ENCODE data around the gene CNTN1. TPM values are rescaled to one million over a fixed set of nuclear protein-coding genes. Genes with fewer than 3 reads are reported as not detected.

The CNTN1 gene
- polyA plus RNA-seq, 1 of the 3 experiments (the other 2 are of a cell fraction): 0.13 TPM

DNA sequence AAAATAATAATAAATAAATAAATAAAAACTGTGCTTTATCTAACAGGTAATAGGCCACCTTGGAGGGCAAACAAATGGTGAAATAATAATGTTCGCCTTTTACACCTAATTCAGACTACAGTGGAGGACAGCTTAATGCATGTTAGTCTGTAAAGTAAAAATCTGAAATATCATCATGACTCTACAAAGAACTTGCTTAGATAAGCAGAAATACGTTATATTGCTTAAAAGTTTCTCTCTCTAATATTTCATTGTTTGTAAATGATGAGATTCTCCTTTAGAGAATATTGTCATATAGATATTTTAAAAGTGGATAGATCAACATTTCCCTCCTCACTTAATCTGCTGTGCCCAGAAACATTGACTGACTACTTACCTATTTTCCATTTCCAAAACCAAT is 397.2 kb downstream of the CNTN1 start:
- Histone ChIP-seq H3K79me2 (ENCODE audit: insufficient read depth) (no peaks in the 10 kb centered on the region), H3K36me3 (replicated peaks in 1 of 2; ENCODE audit: control insufficient read depth in 1 of 2, insufficient read depth in 2 of 2, low read length in 1 of 2) (no peaks in the 10 kb centered on the region), H3K27me3 (ENCODE audit: insufficient read depth) (no peaks in the 10 kb centered on the region), H3K9ac (no peak overlapping the region), H3K4me1 (ENCODE audit: control insufficient read depth in 1 of 2, insufficient read depth in 2 of 2, low read depth in 1 of 2, low read length in 1 of 2) (no peaks in the 10 kb centered on the region), H2AFZ (ENCODE audit: low read depth) (no peak overlapping the region), H3F3A (replicated peaks; ENCODE audit: insufficient read depth) (no peaks in the 10 kb centered on the region), H3K4me2 (no peak overlapping the region), H3K9me3 (no peaks in the 10 kb centered on the region), H3K27ac (ENCODE audit: low read depth in 2 of 2, low read length in 1 of 2) (no peak overlapping the region), H3K9me2 (no peaks in the 10 kb centered on the region), H3K4me3 (ENCODE audit: low read depth in 2 of 2, low read length in 1 of 2) (no peak overlapping the region), H4K20me1 (ENCODE audit: insufficient read depth) (no peaks in the 10 kb centered on the region)
- ChIA-PET CTCF (no interaction called here), POLR2A (no interaction called here)
- TF ChIP-seq TAF1 (IDR thresholded peaks at IDR 0.05; ENCODE audit: borderline replicate concordance, low read depth, low read length) (no peak), FOSL2 (IDR thresholded peaks at IDR 0.05; ENCODE audit: borderline replicate concordance, low read depth) (no peak)
- TF ChIP-seq, protein P1, sequence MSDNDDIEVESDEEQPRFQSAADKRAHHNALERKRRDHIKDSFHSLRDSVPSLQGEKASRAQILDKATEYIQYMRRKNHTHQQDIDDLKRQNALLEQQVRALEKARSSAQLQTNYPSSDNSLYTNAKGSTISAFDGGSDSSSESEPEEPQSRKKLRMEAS (IDR thresholded peaks at IDR 0.05; ENCODE audit: low read depth): no peak
- no peak for DNase-seq
- WGBS (ENCODE audit: low lambda C conversion rate): 46% methylated on average over 2 of the region's 2 CpGs

DNA sequence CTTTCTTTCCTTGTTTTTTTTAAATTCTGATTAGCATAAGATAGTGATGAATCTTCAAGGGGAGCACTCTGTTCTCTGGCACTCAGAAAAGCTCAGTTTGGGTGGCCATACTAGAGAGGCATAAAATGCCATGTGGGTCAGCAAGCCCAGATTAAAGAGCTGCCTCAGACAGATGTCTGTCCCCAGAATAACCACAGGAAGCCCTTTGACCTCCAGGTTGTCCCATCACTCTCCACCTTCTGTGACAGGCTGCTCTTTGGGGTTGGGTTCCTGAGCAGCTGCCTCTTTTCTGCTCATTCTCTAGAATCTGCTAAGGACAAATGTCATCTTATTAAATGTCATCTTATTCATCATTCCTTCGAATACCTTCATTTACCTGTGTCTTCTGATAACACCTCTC is 399.9 kb downstream of the CNTN1 start:
- no peaks in the 10 kb centered on the region for H3K36me3 ChIP-seq (replicated peaks in 1 of 2; ENCODE audit: control insufficient read depth in 1 of 2, insufficient read depth in 2 of 2, low read length in 1 of 2)
- no peak for DNase-seq
- no peak overlapping the region for H3K4me2 ChIP-seq
- H3K9ac ChIP-seq: no peak overlapping the region
- H4K20me1 ChIP-seq (ENCODE audit: insufficient read depth): no peaks in the 10 kb centered on the region
- H3K9me2 ChIP-seq: no peaks in the 10 kb centered on the region
- no peaks in the 10 kb centered on the region for H3K4me1 ChIP-seq (ENCODE audit: control insufficient read depth in 1 of 2, insufficient read depth in 2 of 2, low read depth in 1 of 2, low read length in 1 of 2)
- 33% methylated on average over 1 of the region's 1 CpG for WGBS (ENCODE audit: low lambda C conversion rate)
- no peak overlapping the region for H3K27ac ChIP-seq (ENCODE audit: low read depth in 2 of 2, low read length in 1 of 2)
- no peaks in the 10 kb centered on the region for H3K27me3 ChIP-seq (ENCODE audit: insufficient read depth)
- no peak overlapping the region for H2AFZ ChIP-seq (ENCODE audit: low read depth)
- POLR2A ChIA-PET: no interaction called here
- H3K4me3 ChIP-seq (ENCODE audit: low read depth in 2 of 2, low read length in 1 of 2): no peak overlapping the region
- H3K79me2 ChIP-seq (ENCODE audit: insufficient read depth): no peaks in the 10 kb centered on the region
- TF ChIP-seq SIN3A (IDR thresholded peaks at IDR 0.05; ENCODE audit: borderline replicate concordance, low read depth, low read length) (no peak), RCOR1 (IDR thresholded peaks at IDR 0.05; ENCODE audit: low read length) (no peak), NFIC (IDR thresholded peaks at IDR 0.05; ENCODE audit: borderline replicate concordance) (no peak), EP300 (IDR thresholded peaks at IDR 0.05; ENCODE audit: borderline replicate concordance in 1 of 2, low read depth in 1 of 2, low read length in 1 of 2) (no peak), TCF12 (IDR thresholded peaks at IDR 0.05) (no peak), GABPA (IDR thresholded peaks at IDR 0.05; ENCODE audit: low read depth) (no peak), SMC3 (IDR thresholded peaks at IDR 0.05; ENCODE audit: low read depth, low read length) (no peak)
- TF ChIP-seq, protein P2, sequence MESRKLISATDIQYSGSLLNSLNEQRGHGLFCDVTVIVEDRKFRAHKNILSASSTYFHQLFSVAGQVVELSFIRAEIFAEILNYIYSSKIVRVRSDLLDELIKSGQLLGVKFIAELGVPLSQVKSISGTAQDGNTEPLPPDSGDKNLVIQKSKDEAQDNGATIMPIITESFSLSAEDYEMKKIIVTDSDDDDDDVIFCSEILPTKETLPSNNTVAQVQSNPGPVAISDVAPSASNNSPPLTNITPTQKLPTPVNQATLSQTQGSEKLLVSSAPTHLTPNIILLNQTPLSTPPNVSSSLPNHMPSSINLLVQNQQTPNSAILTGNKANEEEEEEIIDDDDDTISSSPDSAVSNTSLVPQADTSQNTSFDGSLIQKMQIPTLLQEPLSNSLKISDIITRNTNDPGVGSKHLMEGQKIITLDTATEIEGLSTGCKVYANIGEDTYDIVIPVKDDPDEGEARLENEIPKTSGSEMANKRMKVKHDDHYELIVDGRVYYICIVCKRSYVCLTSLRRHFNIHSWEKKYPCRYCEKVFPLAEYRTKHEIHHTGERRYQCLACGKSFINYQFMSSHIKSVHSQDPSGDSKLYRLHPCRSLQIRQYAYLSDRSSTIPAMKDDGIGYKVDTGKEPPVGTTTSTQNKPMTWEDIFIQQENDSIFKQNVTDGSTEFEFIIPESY (IDR thresholded peaks at IDR 0.05; ENCODE audit: borderline replicate concordance, low read depth): no peak
- CTCF ChIA-PET: interaction anchor here (0.7 kb wide), 1 partner anchor 23 kb away, joined by 3 read pairs; no protein-coding TSS in a partner anchor
- H3K9me3 ChIP-seq: no peaks in the 10 kb centered on the region
- H3F3A ChIP-seq (replicated peaks; ENCODE audit: insufficient read depth): no peaks in the 10 kb centered on the region
